ENCODE data around the gene ADGRL3. TPM values are rescaled to one million over a fixed set of nuclear protein-coding genes. Genes with fewer than 3 reads are reported as not detected.

ADGRL3 gene
- total and polyA plus RNA-seq, 3 donors from 2014 or later = 11.6 to 21.6 (median 12.8) TPM

DNA sequence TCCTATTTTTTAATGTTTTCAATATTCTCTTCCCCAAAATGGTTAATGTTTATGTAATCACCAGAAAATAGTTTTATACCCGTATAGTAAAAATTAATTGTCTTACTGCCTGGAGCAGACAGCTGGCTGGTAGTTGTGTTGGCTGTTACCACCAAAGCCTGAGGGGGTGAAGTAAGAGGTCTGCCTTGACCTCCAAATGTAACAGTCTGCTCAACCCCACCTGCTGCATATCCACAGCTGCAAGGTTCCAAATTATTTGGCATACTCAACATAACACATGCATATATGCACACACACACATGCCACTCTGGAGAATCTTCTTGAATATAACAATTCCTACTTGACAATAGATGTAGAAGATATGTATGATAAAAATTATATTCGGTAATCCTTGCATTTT is 624.3 kb downstream of the ADGRL3 start:
- WGBS, 2 donors = 57 to 72% methylated on average over 2 of the region's 2 CpGs
- TF ChIP-seq POLR2A (IDR thresholded peaks at IDR 0.05) (no peak), CTCF (IDR thresholded peaks at IDR 0.05) (no peak)
- Histone ChIP-seq H3K27ac (no peak overlapping the region), H3K36me3 (ENCODE audit: low read depth, missing control alignments) (no peaks in the 10 kb centered on the region), H3K4me3 (no peak overlapping the region), H3K4me1 (no peaks in the 10 kb centered on the region), H3K27me3 (no peaks in the 10 kb centered on the region), H3K9me3 (no peaks in the 10 kb centered on the region)
- intact Hi-C loops (cut with DNase I; ENCODE audit: low total_unique reads) = no loop called here
- no peak for DNase-seq

DNA sequence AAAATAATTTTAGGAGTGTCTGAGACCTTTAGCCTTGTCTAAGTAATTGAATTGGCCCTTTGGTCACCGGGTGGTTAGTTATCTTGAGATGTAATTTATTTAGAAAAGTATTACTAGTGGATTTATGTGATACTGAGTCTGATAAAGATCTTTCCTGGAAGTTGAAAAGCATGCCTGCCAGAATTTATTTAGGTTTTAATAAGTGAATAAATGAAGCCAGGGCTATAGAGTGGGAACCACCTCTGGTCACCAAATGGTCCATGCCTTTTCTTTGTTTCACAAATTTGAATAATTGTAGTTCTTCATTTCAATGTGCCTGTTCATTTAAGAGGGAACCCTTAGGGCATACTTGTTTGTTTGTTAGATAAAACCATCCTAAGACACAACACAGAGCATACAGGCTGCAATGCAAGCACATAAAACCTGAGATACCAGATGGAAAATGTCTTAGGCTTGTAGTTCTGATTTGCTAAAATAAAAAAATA is 627.8 kb downstream of the ADGRL3 start:
- Histone ChIP-seq H3K36me3 (ENCODE audit: low read depth, missing control alignments) (no peaks in the 10 kb centered on the region), H3K9me3 (no peaks in the 10 kb centered on the region), H3K4me1 (no peaks in the 10 kb centered on the region), H3K27me3 (no peaks in the 10 kb centered on the region), H3K4me3 (no peak overlapping the region), H3K27ac (no peak overlapping the region)
- TF ChIP-seq CTCF (IDR thresholded peaks at IDR 0.05) = no peak
- no peak for TF ChIP-seq POLR2A (IDR thresholded peaks at IDR 0.05)
- WGBS, 2 donors = 43 to 45% methylated on average over 1 of the region's 1 CpG
- no peak for DNase-seq
- intact Hi-C loops (cut with DNase I; ENCODE audit: low total_unique reads) = no loop called here

DNA sequence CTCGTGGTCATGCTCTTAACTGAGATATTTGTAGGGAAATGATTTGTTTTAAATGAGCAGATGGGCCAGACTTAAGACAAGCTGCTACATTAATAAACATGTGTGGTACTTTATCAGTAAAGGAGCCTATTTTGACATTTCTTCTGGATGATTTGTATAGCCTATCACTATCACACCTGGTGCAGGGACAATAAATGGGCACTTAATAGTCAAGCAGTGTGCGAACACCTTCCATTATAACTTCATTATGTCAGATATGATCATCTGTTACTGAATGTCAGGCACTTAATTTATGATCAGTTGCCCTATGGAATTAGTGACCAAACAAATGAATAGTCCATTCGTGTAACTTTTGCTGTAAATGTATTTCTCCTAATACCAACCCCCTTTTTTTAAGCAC is 628.8 kb downstream of the ADGRL3 start:
- Histone ChIP-seq H3K36me3 (ENCODE audit: low read depth, missing control alignments) (no peaks in the 10 kb centered on the region), H3K4me1 (no peaks in the 10 kb centered on the region), H3K9me3 (no peaks in the 10 kb centered on the region), H3K4me3 (no peak overlapping the region), H3K27ac (no peak overlapping the region), H3K27me3 (no peaks in the 10 kb centered on the region)
- no peak for TF ChIP-seq POLR2A (IDR thresholded peaks at IDR 0.05)
- WGBS, 2 donors = 84% methylated on average over 3 of the region's 3 CpGs
- no peak for DNase-seq
- intact Hi-C loops (cut with DNase I; ENCODE audit: low total_unique reads) = no loop called here

DNA sequence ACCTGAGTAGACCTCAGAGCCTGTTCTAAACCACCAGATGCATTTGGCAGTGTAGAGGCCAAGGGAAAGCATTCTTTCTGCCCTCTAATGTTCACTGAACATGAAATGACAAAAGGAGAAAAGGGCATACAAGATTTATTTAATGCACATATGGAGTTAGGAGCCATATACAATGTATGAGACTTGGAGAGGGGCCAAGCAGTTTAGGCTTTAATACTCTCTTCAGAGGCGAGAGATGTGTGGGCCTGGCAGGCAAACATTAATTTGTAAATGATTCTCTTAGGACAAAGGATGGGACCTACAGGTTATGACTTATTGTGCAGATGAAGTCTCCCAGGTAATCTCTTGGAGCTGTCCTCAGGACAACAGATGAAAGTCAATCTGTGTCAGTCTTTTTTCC is 631.9 kb downstream of the ADGRL3 start:
- 76 to 79% methylated on average over 1 of the region's 1 CpG for WGBS, 2 donors
- intact Hi-C loops (cut with DNase I; ENCODE audit: low total_unique reads) = no loop called here

GRCh38 chr4:61837395-61837794 is 637.3 kb downstream of the ADGRL3 start:
- Histone ChIP-seq H3K36me3 (ENCODE audit: low read depth, missing control alignments) (no peaks in the 10 kb centered on the region), H3K27ac (no peak overlapping the region), H3K27me3 (no peaks in the 10 kb centered on the region), H3K4me3 (no peak overlapping the region), H3K9me3 (no peaks in the 10 kb centered on the region), H3K4me1 (no peaks in the 10 kb centered on the region)
- WGBS, 2 donors = 81 to 83% methylated on average over 2 of the region's 2 CpGs
- no peak for DNase-seq
- TF ChIP-seq POLR2A (IDR thresholded peaks at IDR 0.05) (no peak), CTCF (IDR thresholded peaks at IDR 0.05) (no peak)
- intact Hi-C loops (cut with DNase I; ENCODE audit: low total_unique reads) = no loop called here

More for the DNA sequence above, 631.9 kb downstream of the ADGRL3 start:
- Histone ChIP-seq H3K27me3 (no peaks in the 10 kb centered on the region), H3K4me3 (no peak overlapping the region), H3K4me1 (no peaks in the 10 kb centered on the region), H3K36me3 (ENCODE audit: low read depth, missing control alignments) (no peaks in the 10 kb centered on the region), H3K9me3 (no peaks in the 10 kb centered on the region), H3K27ac (no peak overlapping the region)
- TF ChIP-seq POLR2A (IDR thresholded peaks at IDR 0.05) (no peak), CTCF (IDR thresholded peaks at IDR 0.05) (no peak)
- DNase-seq = no peak
